Activated T-cell treated with anti-CD3 and anti-CD28 coated beads for 24 hours (primary cell): Measurements from ENCODE around the gene HIF1A.
"Not testable (repeated sequence)": the region's sequence is repeated elsewhere in the genome, so short reads cannot be mapped to it uniquely, and the experiment has no call there.

Source experiments
- DNase-seq: peaks from one replicate; pipeline ENCODE4 v3.0.0-alpha.2; 2020; ENCODE audit warnings: low read depth

The HIF1A gene

DNA sequence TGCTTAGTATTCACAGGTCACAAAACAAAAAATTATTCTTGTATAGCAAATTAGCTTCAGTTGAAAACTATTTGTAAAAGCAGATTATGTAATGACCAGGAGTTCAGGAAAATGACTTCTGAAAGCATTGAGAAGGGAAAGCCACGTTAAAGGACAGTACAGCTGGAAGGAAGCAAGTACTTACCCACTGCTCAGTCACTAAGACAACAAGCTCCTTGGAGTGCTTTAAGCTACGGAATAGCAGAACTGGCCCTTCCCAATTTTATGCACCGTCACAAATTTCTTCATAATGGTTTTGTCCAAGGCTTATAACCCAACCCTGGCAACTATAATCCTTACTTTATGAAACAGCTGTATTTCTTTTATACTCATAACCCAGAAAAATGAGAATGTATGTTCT lies 54.0 kb downstream of the HIF1A start:
- DNase-seq = no peak

DNA sequence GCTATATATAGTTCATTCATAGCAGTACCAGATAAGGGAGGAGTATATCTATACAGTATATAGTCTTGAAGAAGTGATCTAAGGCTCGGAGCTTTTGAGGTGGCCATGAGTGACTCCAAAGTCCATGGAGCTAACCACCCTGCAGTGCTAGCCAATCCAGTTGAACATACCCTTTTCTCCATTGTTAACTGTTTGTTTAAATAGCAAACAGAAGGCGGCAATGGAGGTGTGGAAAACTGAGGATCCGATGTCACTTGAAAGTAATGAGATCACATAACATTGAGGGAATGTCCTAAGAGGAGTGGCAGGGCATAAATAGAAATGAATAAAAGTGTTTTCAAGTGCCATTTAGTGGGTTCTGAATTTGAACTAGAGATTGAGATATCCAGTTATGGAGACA lies 54.6 kb downstream of the HIF1A start:
- no peak for DNase-seq

DNA sequence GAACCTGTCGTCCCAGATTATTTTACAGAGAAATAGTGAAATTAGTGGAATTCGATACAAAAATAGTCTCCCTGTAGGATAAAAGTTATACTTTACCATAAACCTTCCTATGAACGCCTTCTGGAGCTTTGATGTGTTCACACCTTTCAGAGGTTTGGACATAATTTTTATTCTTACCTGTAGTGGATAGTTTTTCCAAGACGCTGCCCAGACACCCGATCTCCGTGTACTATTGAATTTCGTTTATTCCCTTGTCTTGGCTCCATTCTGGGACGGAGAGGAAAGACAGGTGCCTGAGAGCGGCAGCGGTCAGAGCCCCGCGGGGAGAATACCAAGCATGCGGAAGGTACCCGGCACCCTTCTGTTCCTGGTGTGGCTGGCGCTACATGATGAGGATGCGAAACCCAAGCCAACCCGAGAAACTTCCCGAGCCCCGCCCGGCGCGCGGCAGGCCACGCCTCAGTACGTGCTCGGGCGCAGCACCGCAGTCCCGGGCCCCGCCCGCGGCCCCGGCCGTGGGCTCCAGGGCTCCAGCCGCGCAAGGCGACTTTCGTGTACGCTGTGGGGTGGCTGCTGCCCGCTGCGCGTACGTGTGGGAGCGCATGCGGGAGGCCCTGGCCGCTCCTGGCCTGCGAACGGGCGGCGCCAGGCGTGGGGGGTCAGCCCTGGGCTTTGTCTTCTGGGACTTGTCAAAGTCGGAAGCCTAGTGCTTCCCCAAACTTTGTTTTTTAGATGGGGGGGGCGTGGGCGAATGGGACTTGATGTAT lies 55.6 kb downstream of the HIF1A start:
- peak; percentile 70 for DNase-seq

DNA sequence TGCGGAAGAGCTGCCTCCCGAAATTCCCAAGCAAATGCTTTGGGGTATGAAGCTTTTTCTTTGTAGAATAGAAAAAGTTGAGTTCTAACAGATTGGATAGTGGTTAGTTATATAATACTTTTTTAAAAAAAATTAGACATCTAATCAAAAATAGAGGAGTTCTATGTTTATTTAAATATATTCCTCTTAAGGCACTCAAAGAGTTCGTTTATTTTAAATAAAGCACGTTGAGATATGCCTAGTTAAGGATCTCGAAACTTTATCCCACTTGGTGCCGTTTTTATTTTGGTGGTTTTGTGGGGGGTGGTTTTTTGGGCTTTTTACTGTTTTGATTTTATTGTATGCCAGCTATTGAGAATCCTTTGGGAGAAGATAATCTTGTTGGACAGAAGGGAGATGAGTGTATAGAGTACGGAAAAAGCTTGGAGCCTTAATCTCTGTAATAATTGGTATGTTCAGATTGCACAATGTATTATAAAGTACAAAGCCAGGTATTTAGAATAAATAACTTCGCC lies 56.2 kb downstream of the HIF1A start:
- DNase-seq = no peak

DNA sequence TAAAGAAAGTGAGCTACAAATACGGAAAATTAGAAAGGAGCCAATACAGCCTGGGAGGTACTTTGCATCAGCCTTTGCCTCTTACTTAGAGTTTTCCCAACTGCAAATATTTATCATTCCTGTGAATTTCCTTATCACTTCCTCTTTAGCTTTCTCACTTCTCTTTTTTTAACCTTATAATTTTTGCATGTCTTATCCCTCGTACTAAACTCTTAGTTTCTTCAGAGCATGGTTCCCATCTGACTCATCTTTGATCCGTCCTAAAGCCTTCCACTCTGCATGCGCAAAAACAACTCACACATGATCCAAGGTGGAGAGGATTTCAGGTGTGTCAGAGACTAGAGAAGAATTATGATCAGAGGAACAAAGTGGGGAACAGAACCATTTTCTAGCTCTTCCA lies 57.3 kb downstream of the HIF1A start:
- no peak for DNase-seq

DNA sequence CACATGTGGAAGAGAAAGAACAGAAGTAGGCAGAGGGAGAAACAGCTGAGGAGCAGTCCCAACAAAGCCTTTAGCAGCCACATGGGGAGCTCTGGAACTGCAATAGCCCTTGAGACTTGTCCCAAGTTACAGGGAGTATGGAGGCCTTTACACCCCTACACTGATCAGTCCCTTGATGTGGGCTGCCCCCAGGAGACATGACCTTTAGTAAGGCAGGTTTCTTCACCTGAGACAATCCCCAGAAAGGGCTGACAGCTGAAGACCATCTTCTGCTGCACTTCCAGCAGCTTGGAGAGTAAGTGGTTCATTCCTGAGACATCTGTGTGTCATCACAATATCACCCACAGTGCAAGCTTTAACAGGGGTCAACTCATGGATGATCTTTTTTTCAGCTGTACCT lies 58.3 kb downstream of the HIF1A start:
- no peak for DNase-seq

DNA sequence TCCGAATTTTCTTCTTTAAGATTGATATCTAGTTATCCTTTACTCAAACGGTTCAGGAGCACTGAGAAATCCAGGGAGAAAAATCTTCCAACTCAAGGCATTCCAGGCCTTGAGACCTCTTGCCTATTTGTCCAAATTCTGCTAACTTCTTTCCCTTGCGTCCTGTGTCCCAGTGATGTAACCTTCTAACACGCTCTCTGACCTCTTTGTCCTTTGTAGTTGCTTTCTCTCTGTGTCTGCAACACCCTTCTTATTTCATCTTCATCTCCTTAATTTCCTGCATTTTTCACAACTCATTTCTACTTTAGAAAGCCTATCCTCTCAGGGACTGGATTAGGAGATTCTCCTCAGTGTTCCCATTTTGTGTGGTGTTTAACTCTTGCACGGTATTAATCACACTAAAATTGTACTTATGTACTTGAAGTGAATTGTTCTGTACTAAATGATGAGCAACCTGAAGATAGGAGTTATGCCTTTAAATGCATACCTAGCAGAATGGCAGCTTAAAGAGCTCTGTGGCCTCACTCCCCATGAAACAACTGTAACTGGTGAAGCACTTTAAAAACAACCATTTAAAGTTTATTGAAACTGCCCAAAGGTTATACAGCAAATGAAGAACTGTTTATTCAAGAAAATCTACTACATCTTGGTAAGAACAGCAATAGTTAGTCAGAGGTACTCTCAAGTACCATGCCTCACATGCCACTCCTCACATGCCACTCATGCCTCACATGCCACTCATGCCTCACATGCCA lies 59.5 kb downstream of the HIF1A start:
- DNase-seq = no peak

DNA sequence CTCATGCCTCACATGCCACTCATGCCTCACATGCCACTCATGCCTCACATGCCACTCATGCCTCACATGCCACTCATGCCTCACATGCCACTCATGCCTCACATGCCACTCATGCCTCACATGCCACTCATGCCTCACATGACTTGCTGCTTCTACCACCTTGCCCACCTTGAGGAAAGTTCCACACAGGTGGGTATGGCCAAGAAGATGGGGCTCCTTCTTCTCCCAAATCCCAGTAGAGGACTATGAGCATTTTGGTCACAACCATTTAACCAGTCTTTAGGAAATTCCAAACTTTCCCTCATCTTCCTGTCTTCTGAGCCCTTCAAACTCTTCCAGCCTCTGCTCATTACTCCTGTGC lies 60.0 kb downstream of the HIF1A start:
- not testable (repeated sequence) for DNase-seq

DNA sequence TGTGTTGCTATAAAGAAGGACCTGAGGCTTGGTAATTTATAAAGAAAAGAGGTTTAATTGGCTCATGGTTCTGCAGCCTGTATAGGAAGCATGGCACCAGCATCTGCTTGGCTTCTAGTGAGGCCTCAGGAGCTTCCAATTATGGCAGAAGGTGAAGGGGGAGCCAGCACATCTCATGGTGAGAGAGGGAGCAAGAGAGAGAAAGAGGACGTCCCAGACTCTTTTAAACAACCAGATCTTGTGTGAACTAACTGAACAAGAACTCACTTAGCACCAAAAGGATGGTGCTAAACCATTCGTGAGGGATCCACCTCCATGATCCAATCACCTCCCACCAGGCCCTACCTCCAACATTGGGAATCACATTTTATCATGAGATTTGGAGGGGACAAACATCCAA lies 60.8 kb downstream of the HIF1A start:
- no peak for DNase-seq

DNA sequence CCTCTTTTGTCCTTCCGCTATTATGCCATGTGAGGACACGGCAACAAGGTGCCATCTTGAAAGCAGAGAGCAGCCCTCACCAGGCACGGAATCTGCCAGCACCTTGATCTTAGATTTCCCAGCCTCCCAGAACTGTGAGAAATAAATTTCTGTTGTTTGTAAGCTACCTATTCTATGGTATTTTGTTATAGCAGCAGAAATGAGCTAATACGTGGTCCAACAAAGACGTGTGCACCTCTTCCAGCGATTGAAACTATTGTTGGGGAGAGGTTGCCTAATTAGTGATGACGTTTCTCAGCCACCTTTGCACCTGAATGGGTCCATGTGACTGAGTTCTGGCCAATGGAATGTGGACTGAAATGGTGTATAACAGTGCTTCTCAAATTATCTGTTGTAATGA lies 64.6 kb downstream of the HIF1A start:
- DNase-seq = no peak

DNA sequence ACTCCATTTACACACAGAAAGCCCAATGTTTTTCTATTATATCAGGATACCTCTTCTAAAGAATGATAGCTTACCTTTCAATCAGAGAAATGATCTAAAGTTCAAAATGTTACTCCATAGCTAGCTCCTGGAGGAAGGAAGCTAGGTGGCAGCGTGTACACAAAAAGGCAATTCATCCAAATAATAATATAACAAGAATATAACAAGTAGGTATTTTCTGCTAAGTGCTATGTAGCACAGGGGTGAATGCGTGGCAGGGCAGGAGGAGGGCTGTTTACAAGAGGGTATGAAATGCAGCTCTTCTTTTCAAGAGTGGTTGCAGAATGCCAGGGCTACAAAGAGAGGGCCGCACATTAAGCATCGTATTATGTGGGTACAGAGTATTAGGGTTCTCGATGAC lies 66.2 kb downstream of the HIF1A start:
- no peak for DNase-seq

DNA sequence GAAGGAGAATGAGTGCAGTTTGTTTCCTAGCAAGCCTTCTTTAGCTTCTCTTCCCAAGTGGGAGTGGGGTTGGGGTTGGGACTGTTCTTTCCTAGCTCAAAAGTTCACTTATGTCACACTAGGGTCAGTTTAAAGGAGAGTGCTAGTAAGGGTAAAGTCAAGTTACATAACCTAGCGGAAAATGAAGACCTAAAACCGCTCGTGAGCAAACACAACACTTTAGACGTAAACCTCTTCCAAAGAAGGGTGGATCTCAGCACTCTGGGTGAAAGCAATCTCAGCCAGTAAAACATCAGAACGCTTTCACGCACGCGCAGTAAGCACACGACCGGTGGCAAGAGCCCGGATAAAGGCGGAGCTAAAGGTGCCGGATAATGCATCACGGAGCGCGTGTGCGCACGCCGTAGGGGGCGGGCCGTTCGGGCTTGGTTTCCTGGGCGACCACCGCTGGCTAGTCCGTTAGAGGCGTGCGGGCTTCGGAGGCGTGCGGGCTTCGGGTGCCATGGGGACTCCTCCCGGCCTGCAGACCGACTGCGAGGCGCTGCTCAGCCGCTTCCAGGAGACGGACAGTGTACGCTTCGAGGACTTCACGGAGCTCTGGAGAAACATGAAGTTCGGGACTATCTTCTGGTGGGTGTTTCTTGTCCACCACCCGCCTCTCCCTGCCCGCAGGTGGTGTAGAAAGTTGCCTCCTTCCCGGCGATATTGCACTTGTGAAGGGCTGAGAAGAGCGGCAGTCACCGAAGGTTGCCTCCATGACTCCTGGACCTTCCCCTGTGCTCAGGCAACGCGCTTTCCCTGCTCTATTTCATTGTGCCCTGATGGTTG lies 66.9 kb downstream of the HIF1A start, which contains the start of gene SNAPC1:
Gene SNAPC1 (plus strand): TSS at position 462 of the 828 bp plus-strand sequence. CDS start 41 bp downstream, at position 503.
- DNase-seq = peak; percentile 96

DNA sequence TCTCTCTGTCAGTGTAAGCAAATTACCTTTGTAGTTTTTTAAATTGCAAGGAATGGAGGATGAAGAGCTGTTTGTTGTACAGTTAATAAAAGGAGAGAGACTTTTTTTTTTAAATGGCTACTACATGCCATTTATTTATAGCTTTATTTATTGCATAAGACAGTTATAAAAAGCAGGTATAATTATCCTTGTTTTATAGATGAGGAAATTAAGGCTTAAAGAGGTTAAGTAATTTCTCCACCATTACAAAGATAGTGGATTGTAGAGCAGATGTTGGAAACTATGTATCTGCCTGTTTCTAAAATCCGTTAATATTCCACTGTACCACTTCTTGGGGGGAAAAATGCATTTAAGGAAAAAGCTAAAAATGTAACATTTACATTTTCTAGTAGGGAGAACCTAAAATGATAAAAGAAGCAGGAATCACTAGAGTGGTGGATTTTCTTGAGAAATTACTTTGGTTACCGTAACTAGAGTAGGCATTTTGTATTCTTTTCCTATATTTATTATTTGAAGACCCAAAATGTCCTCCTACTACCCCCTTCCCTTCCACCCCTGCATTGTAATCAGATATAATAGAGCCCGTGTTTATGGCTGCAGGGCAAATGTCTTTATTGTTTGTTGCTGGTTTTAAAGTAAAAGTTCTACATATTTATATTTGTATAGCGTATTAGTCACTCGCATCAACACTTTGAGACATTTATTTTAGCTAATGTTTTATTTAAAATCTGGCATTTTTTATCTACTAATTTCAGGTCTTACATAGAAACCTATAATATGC lies 69.2 kb downstream of the HIF1A start:
- DNase-seq = no peak

DNA sequence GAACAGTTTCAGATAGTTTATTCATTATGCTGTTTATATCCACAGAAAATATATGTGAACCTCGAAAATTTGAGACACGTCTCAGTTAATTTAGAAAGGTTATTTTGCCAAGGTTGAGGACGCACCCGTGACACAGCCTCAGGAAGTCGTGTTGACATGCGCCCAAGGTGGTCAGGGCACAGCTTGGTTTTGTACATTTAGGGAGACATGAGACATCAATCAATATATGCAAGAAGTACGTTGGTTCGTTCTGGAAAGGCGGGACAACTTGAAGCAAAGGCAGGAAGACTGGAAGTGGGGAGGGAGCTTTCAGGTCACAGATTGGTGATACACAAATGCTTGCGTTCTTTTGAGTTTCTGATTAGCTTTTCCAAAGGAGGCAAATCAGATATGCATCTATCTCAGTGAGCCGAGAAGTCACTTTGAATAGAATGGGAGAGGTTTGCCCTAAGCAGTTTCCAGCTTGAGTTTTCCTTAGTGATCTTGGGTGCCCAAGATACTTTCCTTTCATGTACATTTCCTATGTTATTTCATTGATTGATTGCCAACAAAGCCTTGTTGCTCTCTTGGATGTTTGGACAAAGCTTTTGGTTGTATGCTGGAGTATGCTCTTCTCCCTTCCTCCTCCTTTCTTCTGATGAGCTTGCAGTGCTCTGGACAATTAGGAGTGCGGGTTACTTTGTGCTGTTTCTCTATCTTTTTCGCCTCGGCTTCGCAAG lies 70.1 kb downstream of the HIF1A start:
- DNase-seq = no peak

DNA sequence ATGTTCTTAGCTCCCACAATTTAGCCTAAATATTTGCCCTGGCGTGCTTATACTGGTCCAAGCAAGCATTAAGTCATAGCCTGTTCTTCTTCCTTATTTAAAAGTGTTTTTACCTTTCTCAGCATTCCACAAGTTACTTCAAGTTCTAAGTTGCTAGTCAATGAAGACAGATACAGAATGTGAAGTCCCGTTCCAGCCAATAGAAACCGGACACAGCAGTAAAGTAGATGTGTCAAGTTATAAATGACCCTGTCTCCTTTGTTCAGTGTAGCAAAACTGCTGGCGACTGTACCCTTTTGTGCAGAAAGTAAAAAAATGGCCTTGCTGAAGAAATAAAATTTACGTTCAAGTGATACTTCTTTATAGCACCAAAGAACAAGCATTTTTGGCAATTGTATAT lies 70.8 kb downstream of the HIF1A start:
- DNase-seq = no peak

DNA sequence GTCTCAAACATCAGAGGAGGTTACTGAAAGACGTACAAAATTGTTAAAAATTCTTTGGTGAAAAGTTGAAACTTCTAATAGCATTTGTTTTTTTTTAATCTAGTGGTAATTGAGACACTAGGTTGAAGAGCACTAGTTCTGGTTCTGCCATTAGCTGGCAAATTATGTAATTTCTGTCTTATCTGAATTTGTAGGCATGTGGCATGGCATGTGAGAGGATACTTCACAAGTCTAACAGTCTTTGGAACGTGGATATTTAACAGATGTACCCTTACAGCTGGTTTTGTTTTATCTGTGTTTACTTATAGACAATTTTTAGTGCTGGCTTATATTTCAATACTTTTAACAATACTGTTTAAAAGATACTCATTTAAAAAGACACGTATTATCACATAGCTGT lies 72.9 kb downstream of the HIF1A start:
- DNase-seq = no peak

DNA sequence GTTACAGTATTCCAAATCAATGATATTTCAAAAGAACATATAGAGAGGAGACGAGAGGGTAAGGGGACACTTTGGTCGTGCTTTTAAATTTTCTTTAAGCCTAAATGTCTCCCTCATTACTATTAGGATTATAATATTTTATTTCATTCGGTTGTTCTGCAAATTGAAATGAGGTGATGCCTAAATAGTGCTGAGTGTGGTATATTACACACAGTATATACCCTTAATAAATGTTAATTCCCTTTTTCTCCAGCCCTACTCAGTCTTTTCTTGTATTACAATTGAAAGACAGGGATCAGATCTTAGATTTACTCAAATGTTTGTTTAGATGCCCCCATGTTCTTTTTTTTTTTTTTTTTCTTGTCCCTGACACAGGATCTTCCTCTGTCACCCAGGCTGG lies 74.6 kb downstream of the HIF1A start:
- DNase-seq = no peak

DNA sequence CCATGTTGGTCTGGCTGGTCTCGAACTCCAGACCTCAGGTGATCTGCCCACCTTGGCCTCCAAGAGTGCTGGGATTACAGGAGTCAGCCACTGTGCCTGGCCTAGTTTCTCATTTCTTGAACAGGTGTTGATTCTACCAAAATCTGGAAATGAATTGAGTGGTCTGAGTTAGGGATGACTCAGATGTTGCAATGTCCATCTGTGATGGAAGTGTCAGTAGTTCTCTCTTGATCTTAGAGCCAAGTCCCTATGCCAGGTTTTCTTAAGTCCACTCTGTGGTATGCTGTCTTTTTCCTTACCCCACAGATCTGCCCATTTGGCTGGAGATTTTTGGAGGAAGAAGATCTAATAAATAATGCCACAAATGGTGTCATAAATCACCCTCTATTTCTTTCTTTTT lies 79.5 kb downstream of the HIF1A start:
- DNase-seq = no peak

DNA sequence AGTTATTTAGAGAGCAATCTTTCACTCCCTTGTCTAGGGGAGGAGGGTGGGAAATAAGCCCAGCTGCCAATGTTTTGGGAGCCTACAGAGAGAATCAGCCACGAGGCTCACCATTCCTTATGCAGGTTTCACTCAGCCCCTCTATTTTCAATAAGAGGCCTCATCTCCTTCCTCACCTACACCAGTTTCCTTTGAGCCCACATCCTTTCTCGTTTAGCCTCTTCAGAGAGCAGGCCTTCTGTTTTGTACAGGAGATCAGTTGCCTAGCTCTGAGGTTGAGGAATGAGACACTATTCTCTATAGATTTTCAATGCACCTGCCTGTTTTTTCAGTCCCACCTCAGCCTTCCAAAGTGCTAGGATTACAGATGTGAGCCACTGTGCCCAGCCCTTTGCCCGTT lies 84.8 kb downstream of the HIF1A start:
- no peak for DNase-seq

DNA sequence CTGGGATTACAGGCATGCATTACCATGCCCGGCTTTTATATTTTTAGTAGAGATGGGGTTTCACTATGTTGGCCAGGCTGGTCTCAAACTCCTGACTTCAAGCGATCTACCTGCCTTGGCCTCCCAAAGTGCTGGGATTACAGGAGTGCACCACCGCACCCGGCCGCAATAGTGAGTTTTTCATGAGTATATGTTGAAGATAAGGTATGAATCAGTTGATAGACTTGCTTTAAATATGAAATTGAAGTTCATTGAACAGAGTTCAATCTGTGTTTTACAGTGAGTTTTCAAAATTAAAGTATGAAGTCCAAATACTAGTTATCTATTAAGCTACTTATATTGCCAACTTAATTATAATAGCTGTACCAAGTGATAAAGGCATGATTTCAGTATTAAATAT lies 102.0 kb downstream of the HIF1A start:
- DNase-seq = no peak
